ENCODE results near the gene RETREG3. TPM values are rescaled to one million over a fixed set of nuclear protein-coding genes. Genes with fewer than 3 reads are reported as not detected.

Gene RETREG3
- total and polyA plus RNA-seq, 2 experiments from 2014 or later, result 36.3 to 66.7 TPM

DNA sequence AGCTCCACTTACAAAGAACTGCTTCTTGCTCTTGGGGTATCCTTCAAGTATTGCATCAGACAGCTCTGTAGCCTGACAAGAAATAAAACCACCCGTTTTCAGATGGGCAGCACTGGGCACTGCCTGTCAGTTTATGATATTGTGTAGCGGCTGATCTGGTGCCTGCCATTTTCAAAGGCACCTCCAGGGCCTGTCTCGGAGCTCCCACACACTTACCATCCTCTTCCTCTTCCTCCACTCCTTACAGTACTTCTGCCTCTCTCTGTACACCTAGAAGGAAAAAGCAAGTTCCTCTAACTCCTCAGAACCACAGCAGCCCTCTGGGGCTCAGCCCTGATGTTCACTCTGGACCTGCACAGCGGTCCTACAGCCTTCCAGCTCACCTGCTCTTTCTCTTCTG is 36.1 kb downstream of the RETREG3 start:
- Histone ChIP-seq H2AFZ (no peak overlapping the region), H3F3A (ENCODE audit: insufficient read depth) (peaks cover 46% of the 10 kb centered on the region), H3K4me3 (no peak overlapping the region), H3K27ac (no peak overlapping the region), H3K79me2 (ENCODE audit: insufficient read depth) (peaks cover 83% of the 10 kb centered on the region), H4K20me1 (ENCODE audit: insufficient read depth) (no peaks in the 10 kb centered on the region), H3K4me2 (ENCODE audit: unreplicated experiment) (no peak overlapping the region), H3K9me3 (ENCODE audit: low read depth) (no peaks in the 10 kb centered on the region), H3K27me3 (replicated peaks; ENCODE audit: insufficient read depth) (no peaks in the 10 kb centered on the region), H3K36me3 (ENCODE audit: low read depth) (peaks cover 35% of the 10 kb centered on the region), H3K4me1 (ENCODE audit: insufficient read depth) (peaks cover 9% of the 10 kb centered on the region; the same call in 1 of the 2 replicates), H3K9me2 (ENCODE audit: insufficient read depth) (no peaks in the 10 kb centered on the region), H3K9ac (no peak overlapping the region)
- no peak for DNase-seq
- TF ChIP-seq EZH2 (IDR thresholded peaks at IDR 0.05; ENCODE audit: insufficient read depth, poor library complexity, severe bottlenecking) (no peak), EZH2phosphoT487 (IDR thresholded peaks at IDR 0.05; ENCODE audit: insufficient read depth, low read depth) (no peak)
- in situ Hi-C loops (cut with MboI), result no loop called here
- WGBS, 2 experiments (ENCODE audit: low coverage in 1 of 2, low lambda C conversion rate in 2 of 2, missing lambda C conversion rate in 2 of 2), result 96 to 98% methylated on average over 4 of the region's 4 CpGs

DNA sequence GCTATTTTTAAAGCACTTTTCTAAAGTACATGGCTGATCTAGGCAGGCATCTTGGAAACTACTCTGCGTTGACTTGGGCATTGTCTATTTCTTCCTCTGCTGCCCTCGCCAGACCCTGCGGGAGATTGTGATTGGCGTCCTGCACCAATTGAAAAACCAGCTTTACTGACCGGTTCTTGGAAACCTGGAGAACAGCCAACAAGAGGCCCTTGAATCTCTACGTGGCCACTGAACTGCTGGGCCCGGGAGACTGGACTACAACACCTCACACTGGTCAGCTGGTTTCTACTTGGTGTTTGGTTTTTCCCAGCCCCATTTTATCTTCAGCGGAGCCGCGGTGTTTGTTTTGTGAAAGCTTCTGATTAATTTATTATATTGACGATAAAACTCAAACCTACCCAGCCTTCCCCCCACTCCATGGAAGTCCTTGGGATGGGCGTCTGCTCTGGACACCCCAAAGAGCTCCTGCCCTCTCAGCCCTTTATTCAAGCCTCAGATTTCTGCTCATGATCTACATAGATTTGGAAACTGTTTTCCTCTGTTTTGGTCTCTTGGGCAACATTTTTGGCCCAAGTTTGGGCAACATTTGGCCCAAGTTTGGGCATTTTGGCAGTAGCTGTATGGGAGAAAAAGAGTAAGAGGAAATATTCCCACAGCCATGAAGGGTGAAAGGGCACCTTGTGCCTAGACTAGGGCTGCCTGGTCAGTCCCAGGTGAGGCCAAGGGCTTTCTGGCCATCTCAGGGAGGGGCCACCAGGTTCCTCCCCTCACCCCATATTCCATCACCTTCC is 37.5 kb downstream of the RETREG3 start:
- peaks cover 43% of the 10 kb centered on the region for H3F3A ChIP-seq (ENCODE audit: insufficient read depth)
- H3K4me3 ChIP-seq, result no peak overlapping the region
- H3K27me3 ChIP-seq (replicated peaks; ENCODE audit: insufficient read depth), result no peaks in the 10 kb centered on the region
- no peak overlapping the region for H2AFZ ChIP-seq
- WGBS, 2 experiments (ENCODE audit: low coverage in 1 of 2, low lambda C conversion rate in 2 of 2, missing lambda C conversion rate in 2 of 2), result 81 to 83% methylated on average over 12 of the region's 12 CpGs
- no peak overlapping the region for H3K27ac ChIP-seq
- H3K79me2 ChIP-seq (ENCODE audit: insufficient read depth), result peaks cover 87% of the 10 kb centered on the region
- H4K20me1 ChIP-seq (ENCODE audit: insufficient read depth), result no peaks in the 10 kb centered on the region
- no peak overlapping the region for H3K4me2 ChIP-seq (ENCODE audit: unreplicated experiment)
- no peaks in the 10 kb centered on the region for H3K9me2 ChIP-seq (ENCODE audit: insufficient read depth)
- 0 out of 2 replicates have a peak, but pooled peaks cover 5% of the 10 kb centered on the region for H3K4me1 ChIP-seq (ENCODE audit: insufficient read depth)
- TF ChIP-seq EZH2phosphoT487 (IDR thresholded peaks at IDR 0.05; ENCODE audit: insufficient read depth, low read depth) (no peak), EZH2 (IDR thresholded peaks at IDR 0.05; ENCODE audit: insufficient read depth, poor library complexity, severe bottlenecking) (no peak)
- in situ Hi-C loops (cut with MboI), result no loop called here
- peaks cover 35% of the 10 kb centered on the region for H3K36me3 ChIP-seq (ENCODE audit: low read depth)
- no peak for DNase-seq
- no peaks in the 10 kb centered on the region for H3K9me3 ChIP-seq (ENCODE audit: low read depth)
- H3K9ac ChIP-seq, result no peak overlapping the region; the same call in 1 of the 2 replicates

DNA sequence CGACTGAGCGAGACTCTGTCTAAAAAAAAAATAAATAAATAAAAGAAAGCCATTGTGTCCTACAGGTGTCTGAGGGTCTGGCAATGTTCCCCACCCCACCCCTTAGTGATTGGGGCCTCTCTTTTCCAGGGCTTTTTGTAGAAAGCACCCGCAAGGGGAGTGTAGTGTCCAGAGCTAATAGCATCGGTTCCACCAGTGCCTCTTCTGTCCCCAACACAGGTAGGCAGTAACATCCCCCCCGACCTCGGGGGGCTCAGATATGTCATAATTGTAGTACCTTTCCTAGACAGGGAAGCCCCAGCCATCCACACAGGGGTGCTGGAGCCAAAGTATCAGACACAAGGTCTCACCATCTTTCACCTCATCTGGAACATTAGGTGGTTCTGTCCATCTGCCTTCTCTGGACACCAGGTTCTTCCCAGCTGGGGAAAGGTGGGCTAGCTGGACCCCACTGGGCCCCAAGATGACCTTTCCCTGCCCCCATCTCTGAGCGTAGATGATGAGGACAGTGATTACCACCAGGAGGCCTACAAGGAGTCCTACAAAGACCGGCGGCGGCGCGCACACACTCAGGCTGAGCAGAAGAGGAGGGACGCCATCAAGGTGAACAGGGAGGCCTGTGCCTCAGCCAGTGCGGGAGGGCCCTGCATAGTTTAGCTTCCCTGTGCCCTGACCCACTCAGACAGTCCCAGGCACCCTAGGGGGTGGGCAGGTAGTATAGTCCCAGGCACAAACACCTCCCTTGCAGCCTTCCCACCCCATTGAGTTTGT is 40.6 kb downstream of the RETREG3 start:
- Histone ChIP-seq H3K27ac (no peak overlapping the region), H3K9me2 (ENCODE audit: insufficient read depth) (no peaks in the 10 kb centered on the region), H4K20me1 (ENCODE audit: insufficient read depth) (no peaks in the 10 kb centered on the region), H3K4me2 (ENCODE audit: unreplicated experiment) (peak overlapping the region; percentile 25), H3K79me2 (ENCODE audit: insufficient read depth) (peaks cover 77% of the 10 kb centered on the region), H3K4me3 (no peak overlapping the region), H3K27me3 (replicated peaks; ENCODE audit: insufficient read depth) (no peaks in the 10 kb centered on the region), H3K9ac (no peak overlapping the region), H3K36me3 (ENCODE audit: low read depth) (peaks cover 37% of the 10 kb centered on the region), H3F3A (ENCODE audit: insufficient read depth) (peaks cover 20% of the 10 kb centered on the region; the same call in 1 of the 2 replicates), H2AFZ (no peak overlapping the region), H3K4me1 (ENCODE audit: insufficient read depth) (0 out of 2 replicates have a peak, but pooled peaks cover 7% of the 10 kb centered on the region), H3K9me3 (ENCODE audit: low read depth) (no peaks in the 10 kb centered on the region)
- no peak for DNase-seq
- WGBS, 2 experiments (ENCODE audit: low coverage in 1 of 2, low lambda C conversion rate in 2 of 2, missing lambda C conversion rate in 2 of 2), result 86 to 87% methylated on average over 14 of the region's 14 CpGs
- in situ Hi-C loops (cut with MboI), result no loop called here
- TF ChIP-seq EZH2phosphoT487 (IDR thresholded peaks at IDR 0.05; ENCODE audit: insufficient read depth, low read depth) (no peak), EZH2 (IDR thresholded peaks at IDR 0.05; ENCODE audit: insufficient read depth, poor library complexity, severe bottlenecking) (no peak)

DNA sequence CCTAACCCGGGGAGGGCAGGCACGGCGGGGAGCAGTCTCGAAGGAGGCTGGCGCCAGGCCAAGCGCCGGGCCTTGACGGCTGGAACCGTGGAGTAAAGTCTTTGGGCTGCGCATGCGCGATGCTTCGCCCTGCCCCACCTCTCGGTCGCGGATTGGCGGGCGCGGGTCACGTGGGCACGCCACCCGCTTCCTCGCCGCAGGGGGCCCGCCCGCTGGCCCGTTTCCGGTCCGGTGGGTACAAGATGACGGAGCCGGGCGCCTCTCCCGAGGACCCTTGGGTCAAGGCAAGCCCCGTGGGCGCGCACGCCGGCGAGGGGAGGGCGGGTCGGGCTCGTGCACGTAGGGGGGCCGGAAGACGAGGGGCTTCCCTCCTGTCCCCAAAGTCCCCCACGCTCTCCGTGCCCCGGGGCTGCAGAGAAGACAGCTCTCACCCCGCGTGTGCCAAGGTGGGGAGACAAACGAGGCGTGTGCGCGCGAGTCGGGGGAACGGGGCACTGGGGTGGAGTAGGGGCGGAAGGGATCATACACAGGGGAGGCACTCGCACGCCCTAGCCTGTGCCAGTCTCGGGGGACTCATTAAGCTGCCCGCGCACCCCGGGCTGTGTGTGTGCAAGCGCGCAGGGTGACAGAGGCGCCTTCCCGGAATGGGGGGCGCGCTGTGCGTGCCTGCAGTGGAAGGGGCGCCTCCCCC is 42.1 kb downstream of the RETREG3 start, which contains the start of gene MLX:
TSS of gene MLX (plus strand) at position 218 of the 691 bp plus-strand sequence. CDS start at position 243, 25 bp downstream.
- in situ Hi-C loops (cut with MboI), result no loop called here
- Histone ChIP-seq H3K79me2 (ENCODE audit: insufficient read depth) (peaks cover 78% of the 10 kb centered on the region), H3K9ac (peak within 1 kb of the TSS; percentile 84), H3K27ac (peak within 1 kb of the TSS; percentile 53), H3K4me1 (ENCODE audit: insufficient read depth) (peaks cover 15% of the 10 kb centered on the region; the same call in 1 of the 2 replicates), H4K20me1 (ENCODE audit: insufficient read depth) (no peaks in the 10 kb centered on the region), H3K27me3 (replicated peaks; ENCODE audit: insufficient read depth) (no peaks in the 10 kb centered on the region), H3F3A (ENCODE audit: insufficient read depth) (0 out of 2 replicates have a peak, but pooled peaks cover 11% of the 10 kb centered on the region), H3K4me2 (ENCODE audit: unreplicated experiment) (peak within 1 kb of the TSS; percentile 81), H3K4me3 (peak within 1 kb of the TSS; percentile 88), H3K9me3 (ENCODE audit: low read depth) (no peaks in the 10 kb centered on the region), H2AFZ (peak within 1 kb of the TSS; percentile 61), H3K36me3 (ENCODE audit: low read depth) (peaks cover 24% of the 10 kb centered on the region), H3K9me2 (ENCODE audit: insufficient read depth) (no peaks in the 10 kb centered on the region)
- DNase-seq, result peak; percentile 96
- WGBS, 2 experiments (ENCODE audit: low coverage in 1 of 2, low lambda C conversion rate in 2 of 2, missing lambda C conversion rate in 2 of 2), result 0% methylated on average over 42 to 49 of the region's 72 CpGs
- TF ChIP-seq EZH2 (IDR thresholded peaks at IDR 0.05; ENCODE audit: insufficient read depth, poor library complexity, severe bottlenecking) (no peak), EZH2phosphoT487 (IDR thresholded peaks at IDR 0.05; ENCODE audit: insufficient read depth, low read depth) (no peak)
